ENCODE measurements around the gene SAT1.
"Not testable (repeated sequence)": the region's sequence is repeated elsewhere in the genome, so short reads cannot be mapped to it uniquely, and the experiment has no call there.

The SAT1 gene

GRCh38 chrX:23782863-23783588 is at the start of gene SAT1:
TSS of gene SAT1 (plus strand) at chrX:23783173. CDS start at chrX:23783352, 179 bp downstream.
- peak; percentile 82 for DNase-seq

- DNase-seq, result no peak
These were observed 46.9 kb upstream of the SAT1 start for GRCh38 chrX:23736030-23736429.

- no peak for DNase-seq
These were observed 45.6 kb upstream of the SAT1 start for GRCh38 chrX:23737413-23737812.

- peak; percentile 6 for DNase-seq
These were observed 40.7 kb upstream of the SAT1 start for GRCh38 chrX:23742174-23742696.

GRCh38 chrX:23742697-23743622 is 40.0 kb upstream of the SAT1 start, which contains the start of gene ACOT9:
TSS of gene ACOT9 (minus strand) at chrX:23743276. CDS start at chrX:23743144, 132 bp downstream.
- DNase-seq, result peak; percentile 63

GRCh38 chrX:23743623-23743971 is 39.4 kb upstream of the SAT1 start:
- not testable (repeated sequence) for DNase-seq

- no peak for DNase-seq
These were observed 37.2 kb upstream of the SAT1 start for GRCh38 chrX:23745786-23746185.

GRCh38 chrX:23749129-23749528 is 33.8 kb upstream of the SAT1 start:
- no peak for DNase-seq

- DNase-seq, result no peak
These were observed 33.4 kb upstream of the SAT1 start for GRCh38 chrX:23749576-23749975.

- DNase-seq, result no peak
These were observed 30.1 kb upstream of the SAT1 start for GRCh38 chrX:23752740-23753415.

- no peak for DNase-seq
These were observed 28.3 kb upstream of the SAT1 start for GRCh38 chrX:23754664-23755063.

GRCh38 chrX:23756165-23756564 is 26.8 kb upstream of the SAT1 start:
- no peak for DNase-seq

- no peak for DNase-seq
These were observed 23.2 kb upstream of the SAT1 start for GRCh38 chrX:23759821-23760220.

GRCh38 chrX:23764188-23764984 is 18.6 kb upstream of the SAT1 start:
- DNase-seq, result no peak

- DNase-seq, result no peak
These were observed 17.5 kb upstream of the SAT1 start for GRCh38 chrX:23765449-23765848.

- DNase-seq, result no peak
These were observed 17.1 kb upstream of the SAT1 start for GRCh38 chrX:23765868-23766267.

- DNase-seq, result no peak
These were observed 16.1 kb upstream of the SAT1 start for GRCh38 chrX:23766650-23767551.

- DNase-seq, result no peak
These were observed 12.8 kb upstream of the SAT1 start for GRCh38 chrX:23770142-23770541.

- DNase-seq, result not testable (repeated sequence)
These were observed 11.9 kb upstream of the SAT1 start for GRCh38 chrX:23771086-23771485.

- DNase-seq, result peak; percentile 29
These were observed 9.3 kb upstream of the SAT1 start for GRCh38 chrX:23773601-23774175.

GRCh38 chrX:23776363-23776762 is 6.6 kb upstream of the SAT1 start:
- no peak for DNase-seq
